Measurements from ENCODE around the gene COL4A2. TPM values are rescaled to one million over a fixed set of nuclear protein-coding genes. Genes with fewer than 3 reads are reported as not detected.

COL4A2 gene
- total RNA-seq, 1 experiment from 2014 or later: 1.6 TPM

- POLR2A ChIA-PET: no interaction called here
- Histone ChIP-seq H4K20me1 (ENCODE audit: insufficient read depth) (no peaks in the 10 kb centered on the region), H3K4me1 (ENCODE audit: control insufficient read depth in 1 of 2, insufficient read depth in 2 of 2, low read length in 2 of 2) (peaks cover 4 to 10% of the 10 kb centered on the region in 2 experiments; a peak in 3 of 4 replicates), H3K9me2 (ENCODE audit: insufficient read depth) (no peaks in the 10 kb centered on the region), H3K27me3 (ENCODE audit: insufficient read depth, low read length) (peaks cover 9% of the 10 kb centered on the region; the same call in 1 of the 2 replicates), H3K4me3 (replicated peaks in 1 of 2; ENCODE audit: low read depth in 1 of 2, low read length in 2 of 2) (no peak overlapping the region), H3K36me3 (ENCODE audit: control insufficient read depth in 1 of 2, insufficient read depth in 2 of 2, low read length in 2 of 2) (no peaks in the 10 kb centered on the region), H3K27ac (ENCODE audit: low read depth, low read length) (no peak overlapping the region), H3K79me2 (ENCODE audit: insufficient read depth, low read length) (no peaks in the 10 kb centered on the region), H3K9me3 (ENCODE audit: control insufficient read depth in 1 of 2, insufficient read depth in 1 of 2, low read depth in 1 of 2, low read length in 2 of 2) (no peaks in the 10 kb centered on the region), H2AFZ (ENCODE audit: low read depth, low read length, poor library complexity, severe bottlenecking) (no peak overlapping the region), H3K4me2 (ENCODE audit: low read length) (no peak overlapping the region), H3K9ac (ENCODE audit: low read length) (no peak overlapping the region)
- BruUV-seq (replicated peaks): no TSS peak
- ATAC-seq (no peak), DNase-seq (ENCODE audit: low read depth, low spot score) (no peak)
- no peak for TF ChIP-seq EZH2phosphoT487 (IDR thresholded peaks at IDR 0.05; ENCODE audit: borderline replicate concordance)
- TF ChIP-seq SRF (IDR thresholded peaks at IDR 0.05; ENCODE audit: low read depth): no peak
- no peak for TF ChIP-seq EZH2 (IDR thresholded peaks at IDR 0.05)
- no peak for TF ChIP-seq SP1 (IDR thresholded peaks at IDR 0.05; ENCODE audit: low read depth)
- TF ChIP-seq ZBTB33 (IDR thresholded peaks at IDR 0.05; ENCODE audit: extremely low read depth, insufficient replicate concordance, low read length): no peak
- TF ChIP-seq YY1 (IDR thresholded peaks at IDR 0.05; ENCODE audit: extremely low read depth, insufficient replicate concordance, low read depth, low read length): no peak
- TF ChIP-seq POLR2A (IDR thresholded peaks at IDR 0.05; ENCODE audit: borderline replicate concordance, extremely low read depth, insufficient read depth, insufficient read length): no peak
- no peak for TF ChIP-seq JUND (IDR thresholded peaks at IDR 0.05)
- TF ChIP-seq SIN3A (IDR thresholded peaks at IDR 0.05; ENCODE audit: low read depth): no peak
- no peak for TF ChIP-seq TCF7L2 (IDR thresholded peaks at IDR 0.05; ENCODE audit: borderline replicate concordance, extremely low read depth, insufficient read depth, insufficient read length)
- no peak for TF ChIP-seq ELF1 (IDR thresholded peaks at IDR 0.05; ENCODE audit: borderline replicate concordance, low read depth)
- no peak for TF ChIP-seq ATF3 (IDR thresholded peaks at IDR 0.05)
- TF ChIP-seq ZFX (IDR thresholded peaks at IDR 0.05): no peak
- no peak for TF ChIP-seq MAX (IDR thresholded peaks at IDR 0.05)
- no peak for TF ChIP-seq RAD21 (IDR thresholded peaks at IDR 0.05; ENCODE audit: low read depth)
- TF ChIP-seq CEBPB (IDR thresholded peaks at IDR 0.05; ENCODE audit: low read depth): no peak
- TF ChIP-seq REST (IDR thresholded peaks at IDR 0.05; ENCODE audit: low read depth): no peak
- RAD21 ChIA-PET (ENCODE audit: low non-redundant PET in 1 of 2, low total read pairs in 2 of 2, uncharacterized antibody in 2 of 2, unreplicated experiment in 2 of 2): no interaction called here
- CTCF ChIA-PET: no interaction called here
- intact Hi-C loops (cut with micrococcal nuclease): no loop called here
Measured at GRCh38 chr13:110484290-110485048, 177.4 kb downstream of the COL4A2 start.
